Activated naive CD4-positive, alpha-beta T cell treated with anti-CD3 and anti-CD28 coated beads, Interleukin-2, amount 50 U/mL, for 16 hours (primary cell): ENCODE measurements around the gene RPL36AL.
A peak's percentile ranks its signal among the peaks of the same experiment; 100 is the strongest.
"Not testable (repeated sequence)": the region's sequence is repeated elsewhere in the genome, so short reads cannot be mapped to it uniquely, and the experiment has no call there.

Experiments
- DNase-seq: peaks from one replicate; pipeline ENCODE4 v3.0.0-alpha.2; 2020

RPL36AL gene

DNA sequence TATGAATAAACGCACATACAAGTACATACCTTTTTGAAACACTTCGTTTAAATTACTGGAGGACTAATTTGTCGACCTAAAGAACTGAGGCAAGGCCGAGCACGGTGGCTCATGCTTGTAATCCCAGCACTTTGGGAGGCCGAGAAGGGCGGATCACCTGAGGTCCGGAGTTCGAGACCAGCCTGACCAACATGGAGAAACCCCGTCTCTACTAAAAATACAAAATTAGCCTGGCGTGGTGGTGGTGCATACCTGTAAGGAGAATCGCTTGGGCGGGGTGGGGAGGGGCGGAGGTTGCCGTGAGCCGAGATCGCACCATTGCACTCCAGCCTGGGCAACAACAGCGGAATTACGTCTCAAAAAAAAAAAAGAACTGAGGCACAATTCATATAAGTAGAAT, 1.2 kb downstream of the RPL36AL start:
- DNase-seq, result not testable (repeated sequence)

DNA sequence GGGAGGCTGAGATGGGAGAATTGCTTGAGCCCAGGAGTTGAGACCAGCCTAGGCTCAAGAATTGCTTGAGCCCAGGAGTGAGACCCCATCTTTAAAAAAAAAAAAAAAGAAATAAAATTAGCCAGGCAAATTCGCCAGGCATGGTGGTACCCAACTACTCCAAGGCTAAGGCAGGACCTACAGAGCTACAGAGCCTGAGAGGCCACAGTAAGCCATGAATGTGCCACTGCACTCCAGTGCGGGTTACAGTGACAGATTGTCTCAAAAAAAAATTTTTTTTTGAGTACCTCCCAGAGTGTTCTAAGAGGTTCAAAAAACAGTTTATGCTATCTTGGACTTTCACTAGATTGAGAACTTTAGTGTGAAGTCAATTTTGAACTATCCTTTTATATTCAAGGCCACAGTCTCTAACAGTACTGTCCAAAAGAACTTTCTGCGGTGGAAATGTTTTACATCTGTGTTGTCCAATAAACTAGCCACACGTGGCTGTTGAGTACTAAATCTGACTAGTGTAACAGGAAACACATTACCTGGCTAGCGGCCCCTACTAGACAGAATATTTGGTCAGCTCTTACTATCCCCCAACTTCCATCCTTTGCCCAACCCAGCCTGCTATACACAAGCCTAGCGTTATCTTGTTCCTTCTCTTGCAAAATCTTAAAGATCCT, 2.4 kb downstream of the RPL36AL start:
- no peak for DNase-seq

DNA sequence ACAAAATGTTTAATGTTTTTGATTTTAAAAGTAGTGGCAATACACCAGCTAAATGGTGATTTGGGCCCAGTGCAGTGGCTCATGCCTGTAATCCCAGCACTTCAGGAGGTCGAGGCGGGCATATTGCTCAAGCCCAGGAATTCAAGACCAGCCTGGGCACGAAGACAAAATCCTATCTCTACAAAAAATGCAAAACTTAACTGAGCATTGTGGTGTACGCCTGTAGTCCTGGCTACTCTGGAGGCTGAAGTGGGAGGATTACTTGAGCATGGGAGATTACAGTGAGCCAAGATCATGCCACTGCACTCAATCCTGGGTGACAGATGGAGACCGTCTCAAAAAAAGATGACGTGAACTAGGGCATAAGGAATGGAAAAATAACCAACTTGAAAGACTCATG, 4.7 kb downstream of the RPL36AL start:
- no peak for DNase-seq

DNA sequence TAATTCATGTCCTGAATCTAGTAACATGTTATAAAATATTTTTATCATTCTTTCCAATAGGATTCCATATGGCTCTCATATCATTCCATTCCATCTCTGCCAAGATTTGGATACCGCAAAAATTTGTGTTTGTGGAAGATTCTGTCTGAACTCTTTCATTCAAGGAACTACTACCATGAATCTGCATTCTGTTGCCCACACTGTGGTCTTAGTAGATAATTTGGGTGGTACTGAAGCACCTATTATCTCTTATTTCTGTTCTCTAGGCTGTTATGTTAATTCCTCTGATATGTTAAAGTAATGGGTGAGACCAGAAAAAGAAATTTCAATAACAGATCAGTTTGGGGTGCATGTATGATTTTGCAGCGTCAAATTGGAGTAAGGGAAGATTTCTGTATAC, 6.2 kb downstream of the RPL36AL start:
- DNase-seq, result no peak

DNA sequence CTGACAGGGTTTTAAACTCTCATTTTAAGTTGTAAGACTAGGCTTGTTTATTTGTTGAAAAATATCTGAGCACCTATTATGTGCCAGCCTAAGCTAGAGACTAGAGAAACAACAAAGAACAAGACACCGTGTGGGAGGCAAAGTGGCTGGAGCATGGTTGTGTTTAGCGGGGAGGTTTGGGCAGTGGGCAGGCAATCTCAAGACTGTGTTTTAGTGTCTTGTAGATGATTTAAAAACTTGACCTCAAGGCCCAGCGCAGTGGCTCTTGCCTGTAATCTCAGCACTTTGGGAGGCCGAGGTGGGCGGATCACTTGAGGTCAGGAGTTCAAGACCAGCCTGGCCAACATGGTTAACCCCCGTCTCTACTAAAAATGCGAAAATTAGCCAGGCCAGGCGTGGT, 7.8 kb downstream of the RPL36AL start:
- no peak for DNase-seq

DNA sequence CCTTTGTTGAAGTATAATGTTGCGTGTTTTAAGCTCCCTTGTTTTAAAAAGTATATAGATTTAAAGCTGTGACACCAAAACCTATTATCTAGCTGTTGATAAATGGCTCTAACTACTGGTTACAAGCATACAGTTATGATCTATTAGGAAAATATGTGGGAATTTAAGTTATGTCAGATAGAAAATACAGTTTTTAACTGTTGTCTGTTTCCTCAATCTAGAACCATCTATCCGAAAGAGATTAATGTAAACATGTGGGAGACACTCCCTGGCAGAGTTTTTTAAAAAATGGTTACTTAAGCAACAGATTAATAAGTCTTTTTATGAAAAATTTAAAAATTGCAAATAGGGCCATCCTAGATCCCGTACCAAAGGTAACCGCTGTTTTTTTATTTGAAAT, 8.2 kb downstream of the RPL36AL start:
- DNase-seq, result no peak

DNA sequence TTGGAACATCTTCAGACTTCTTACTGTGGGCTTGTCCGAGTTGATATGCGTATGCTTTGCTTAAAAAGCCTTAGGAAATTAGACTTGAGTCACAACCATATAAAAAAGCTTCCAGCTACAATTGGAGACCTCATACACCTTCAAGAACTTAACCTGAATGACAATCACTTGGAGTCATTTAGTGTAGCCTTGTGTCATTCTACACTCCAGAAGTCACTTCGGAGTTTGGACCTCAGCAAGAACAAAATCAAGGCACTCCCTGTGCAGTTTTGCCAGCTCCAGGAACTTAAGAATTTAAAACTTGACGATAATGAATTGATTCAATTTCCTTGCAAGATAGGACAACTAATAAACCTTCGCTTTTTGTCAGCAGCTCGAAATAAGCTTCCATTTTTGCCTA, 12.8 kb downstream of the RPL36AL start:
- DNase-seq, result no peak

DNA sequence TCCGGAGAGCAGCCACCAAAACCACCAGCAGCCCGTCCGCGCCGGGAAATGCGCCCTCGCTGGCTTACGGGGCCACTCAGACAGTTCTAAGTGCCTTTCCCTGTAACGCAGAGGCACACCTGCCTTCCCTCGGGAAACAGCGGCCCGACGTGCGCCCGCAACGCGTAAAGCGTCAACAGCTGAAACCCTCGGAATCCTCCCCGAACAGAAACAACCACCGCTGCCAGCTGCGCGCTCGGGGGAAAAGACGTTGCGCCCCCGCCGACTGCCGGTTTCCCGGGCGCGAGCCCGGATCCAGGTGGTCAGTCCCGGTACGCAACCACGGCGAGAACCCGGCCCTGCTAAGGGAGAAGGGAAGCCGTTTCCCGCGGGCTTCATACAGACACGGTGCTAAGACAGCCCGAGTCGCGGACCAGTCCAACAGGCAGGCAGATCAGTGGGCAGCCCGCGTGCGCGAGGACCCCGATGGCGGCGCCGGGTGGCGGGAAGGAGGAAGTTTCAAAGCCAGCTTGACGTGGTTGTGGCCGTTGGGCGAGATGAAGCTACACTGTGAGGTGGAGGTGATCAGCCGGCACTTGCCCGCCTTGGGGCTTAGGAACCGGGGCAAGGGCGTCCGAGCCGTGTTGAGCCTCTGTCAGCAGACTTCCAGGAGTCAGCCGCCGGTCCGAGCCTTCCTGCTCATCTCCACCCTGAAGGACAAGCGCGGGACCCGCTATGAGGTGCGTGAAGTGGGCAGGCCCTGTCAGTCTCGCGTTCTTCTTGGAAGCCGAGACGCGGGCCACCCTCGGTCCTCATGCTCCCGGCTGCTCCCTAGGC, 21.7 kb downstream of the RPL36AL start, which contains the start of gene LRR1:
LRR1 (plus strand) TSS at position 456 of the 816 bp plus-strand sequence; CDS start at position 537, 81 bp downstream.
- peak; percentile 89 for DNase-seq

DNA sequence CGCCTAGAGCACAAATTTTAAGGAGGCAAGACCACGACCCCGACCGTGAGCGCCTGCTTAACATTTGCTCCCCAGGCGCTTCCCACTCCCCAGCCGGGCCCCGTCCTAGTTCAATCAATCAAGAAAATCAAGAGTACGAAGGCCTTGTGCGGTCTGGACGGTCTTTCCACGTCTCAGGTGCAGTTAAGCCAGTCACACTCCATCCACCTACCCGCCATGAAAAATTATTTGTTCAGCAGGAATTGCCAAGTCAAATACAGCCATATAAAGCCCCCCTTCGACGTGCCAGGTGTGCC, 22.3 kb downstream of the RPL36AL start:
- DNase-seq, result no peak

DNA sequence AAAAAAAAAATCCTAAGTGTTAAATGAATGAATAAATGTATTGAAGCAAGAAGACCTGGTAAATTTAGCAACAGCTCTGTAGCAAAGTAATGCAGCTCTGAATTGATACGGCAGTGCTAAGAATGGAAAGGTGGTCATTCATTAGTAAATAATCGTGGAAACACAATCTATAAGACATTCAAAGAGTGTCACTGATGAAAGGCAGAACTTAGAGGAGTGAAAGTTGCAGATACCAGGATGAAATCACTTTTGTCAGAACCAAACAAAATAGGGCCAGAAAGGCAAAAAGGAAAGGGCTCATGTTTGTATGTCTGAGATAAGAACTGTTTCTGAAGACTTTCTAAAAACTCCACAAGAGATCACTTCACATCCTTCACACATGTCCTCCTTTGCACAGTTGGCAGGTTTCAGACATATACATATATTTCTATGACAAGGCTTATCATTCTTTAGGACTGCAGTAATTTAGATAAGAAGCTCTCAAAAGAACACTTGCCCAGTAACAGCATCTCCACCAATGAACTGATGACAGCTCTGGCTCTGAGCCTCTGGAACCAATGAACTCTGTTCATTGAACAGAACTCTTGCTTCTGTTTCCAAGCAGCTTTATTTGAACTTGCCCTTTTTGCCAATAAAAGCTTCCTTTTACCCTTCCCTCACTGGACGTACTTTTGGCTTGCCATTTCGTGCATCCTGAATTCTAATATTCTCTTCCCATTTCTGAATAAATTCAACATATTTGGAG, 25.9 kb downstream of the RPL36AL start:
- no peak for DNase-seq

DNA sequence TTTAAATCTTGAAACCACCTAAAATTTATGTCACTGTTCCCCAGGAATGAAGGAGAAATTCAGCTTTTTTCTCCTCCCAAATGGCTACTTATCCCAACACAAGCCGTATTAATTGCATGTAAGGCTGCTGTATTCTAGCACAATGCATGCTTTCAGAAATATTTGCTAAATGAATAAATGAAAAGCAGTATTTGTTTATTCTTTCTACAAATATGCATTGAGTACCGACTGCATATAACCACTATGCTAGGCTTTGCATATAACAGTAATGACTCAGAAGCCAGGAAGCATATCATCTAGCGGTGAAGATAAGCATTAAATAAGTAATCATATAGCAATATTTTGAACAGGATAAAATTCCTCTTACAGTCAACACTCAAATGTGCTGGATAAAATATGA, 27.4 kb downstream of the RPL36AL start:
- no peak for DNase-seq

DNA sequence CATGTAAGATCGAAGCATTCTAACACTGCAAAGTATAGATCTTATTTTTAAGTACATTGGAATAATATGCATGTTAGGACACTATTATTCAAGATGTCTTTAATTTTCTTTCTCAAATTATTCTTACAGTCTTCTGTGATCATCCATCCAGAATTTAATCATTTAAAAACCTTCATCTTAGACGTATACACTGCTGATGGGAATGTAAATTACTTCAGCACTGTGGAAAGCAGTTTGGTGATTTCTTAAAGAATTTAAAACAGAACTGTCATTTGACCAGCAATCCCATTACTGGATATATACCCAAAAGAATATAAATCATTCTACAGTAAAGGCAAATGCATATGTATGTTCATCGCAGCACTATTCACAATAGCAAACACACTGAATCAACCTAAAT, 31.0 kb downstream of the RPL36AL start:
- no peak for DNase-seq

DNA sequence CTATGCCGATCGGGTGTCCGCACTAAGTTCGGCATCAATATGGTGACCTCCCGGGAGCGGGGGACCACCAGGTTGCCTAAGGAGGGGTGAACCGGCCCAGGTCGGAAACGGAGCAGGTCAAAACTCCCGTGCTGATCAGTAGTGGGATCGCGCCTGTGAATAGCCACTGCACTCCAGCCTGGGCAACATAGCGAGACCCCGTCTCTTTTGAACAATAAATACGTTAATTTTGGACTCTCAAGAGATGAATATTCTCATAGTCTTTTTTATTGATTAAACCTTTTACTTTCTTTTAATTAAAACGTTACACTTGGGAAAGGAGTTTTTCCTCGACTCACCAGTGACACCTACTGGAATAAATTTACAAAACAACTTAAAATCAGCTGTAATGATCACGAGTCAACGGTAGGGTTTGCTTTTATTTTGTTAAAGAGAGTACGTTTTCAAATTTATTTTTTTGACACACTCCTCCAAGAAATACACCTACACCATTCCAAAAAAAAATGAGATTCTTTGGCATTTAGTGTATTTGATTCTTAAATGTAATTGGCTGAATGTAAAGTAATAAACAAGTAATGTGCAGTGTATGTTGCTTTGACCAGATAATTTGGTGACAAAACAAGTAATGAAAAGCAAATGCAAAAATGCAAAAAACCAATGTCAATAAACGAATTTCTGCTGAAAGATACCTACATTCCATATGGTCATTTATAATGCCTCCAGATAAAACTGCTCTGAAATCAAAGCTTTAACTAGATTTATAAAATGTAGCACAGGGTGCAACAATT, 33.6 kb downstream of the RPL36AL start:
- DNase-seq, result peak; percentile 73

DNA sequence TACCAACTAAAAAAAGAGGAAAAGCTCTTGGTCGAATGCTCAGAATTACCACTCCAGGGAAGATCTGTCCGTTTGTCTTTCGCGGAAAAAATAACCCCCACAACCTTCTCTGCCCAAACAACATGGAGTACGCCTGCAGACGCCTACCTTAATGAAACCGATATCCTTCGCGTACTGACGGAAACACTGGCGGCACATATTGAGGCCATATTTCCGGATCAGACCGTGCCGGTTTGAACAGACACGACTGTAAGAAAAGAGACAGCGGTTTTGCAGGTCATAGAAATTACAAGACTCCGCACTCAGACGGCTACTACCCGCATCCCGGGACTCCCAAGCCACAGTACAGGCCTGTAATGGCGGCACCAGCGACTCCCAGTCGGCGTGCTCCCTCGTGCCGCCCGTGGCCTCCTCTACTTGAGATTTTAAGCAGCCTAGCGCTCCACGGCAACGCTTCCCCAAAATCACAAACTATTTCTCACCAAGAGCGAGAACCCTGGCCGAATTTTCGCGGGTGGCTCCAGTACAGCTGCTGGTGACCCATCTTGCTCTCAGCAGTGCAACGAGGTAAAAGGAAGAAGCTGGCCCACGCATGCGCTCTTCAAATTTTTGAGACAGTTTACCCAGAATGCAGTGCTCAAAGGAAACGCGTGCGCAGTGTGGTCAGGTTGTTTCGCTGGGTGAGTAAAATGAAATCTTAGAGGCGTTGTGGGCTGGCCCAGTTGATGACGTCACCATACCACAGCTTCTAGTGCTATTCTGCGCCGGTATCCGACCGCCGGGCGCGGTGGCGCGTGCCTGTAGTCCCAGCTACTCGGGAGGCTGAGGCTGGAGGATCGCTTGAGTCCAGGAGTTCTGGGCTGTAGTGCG, 34.4 kb downstream of the RPL36AL start, which contains the start of gene RPS29:
RPS29 (minus strand) TSS at position 578 of the 870 bp plus-strand sequence; CDS start at position 544, 34 bp downstream.
- peak; percentile 95 for DNase-seq

DNA sequence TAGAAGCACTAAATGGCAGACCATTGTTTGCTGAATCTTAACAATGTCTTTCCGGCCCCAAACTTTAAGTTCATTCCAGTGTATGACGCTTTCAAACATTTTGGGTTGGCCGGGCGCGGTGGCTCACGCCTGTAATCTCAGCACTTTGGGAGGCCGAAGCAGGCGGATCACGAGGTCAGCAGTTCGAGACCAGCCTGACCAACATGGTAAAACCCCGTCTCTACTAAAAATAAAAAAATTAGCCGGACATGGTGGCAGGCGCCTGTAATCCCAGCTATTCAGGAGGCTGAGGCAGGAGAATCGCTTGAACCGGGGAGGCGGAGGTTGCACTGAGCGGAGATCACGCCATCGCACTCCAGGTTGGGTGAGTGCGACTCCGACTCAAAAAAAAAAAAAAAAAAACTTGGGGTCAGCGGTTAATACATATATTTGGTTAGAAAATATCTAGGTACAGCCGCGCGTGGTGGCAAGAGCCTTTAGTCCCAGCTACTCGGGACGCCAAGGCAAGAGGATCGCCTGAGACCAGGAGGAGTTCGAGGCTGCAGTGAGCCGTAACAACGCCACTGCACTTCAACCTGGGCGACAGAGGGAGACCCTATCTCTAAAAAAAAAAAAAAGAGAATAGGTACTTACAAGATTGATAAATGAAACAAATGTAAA, 35.3 kb downstream of the RPL36AL start:
- peak; percentile 35 for DNase-seq

DNA sequence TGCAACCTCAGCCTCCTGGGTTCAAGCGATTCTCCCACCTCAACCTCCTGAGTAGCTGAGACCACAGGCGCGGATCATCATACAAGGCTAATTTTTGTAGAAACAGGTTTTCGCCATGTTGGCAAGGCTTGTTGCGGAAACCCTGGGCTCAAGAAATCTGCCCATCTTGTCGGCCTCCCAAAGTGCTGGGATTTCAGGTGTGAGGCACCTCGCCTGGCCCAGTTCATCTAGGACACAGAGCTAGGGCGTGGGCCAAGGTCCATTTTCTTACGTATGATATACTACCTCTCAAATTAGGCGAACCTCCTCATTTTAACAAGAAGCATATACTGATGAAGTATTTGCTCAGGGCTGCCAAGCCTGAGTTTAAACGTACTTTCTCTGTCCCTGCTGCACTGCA, 36.4 kb downstream of the RPL36AL start:
- DNase-seq, result peak; percentile 12

DNA sequence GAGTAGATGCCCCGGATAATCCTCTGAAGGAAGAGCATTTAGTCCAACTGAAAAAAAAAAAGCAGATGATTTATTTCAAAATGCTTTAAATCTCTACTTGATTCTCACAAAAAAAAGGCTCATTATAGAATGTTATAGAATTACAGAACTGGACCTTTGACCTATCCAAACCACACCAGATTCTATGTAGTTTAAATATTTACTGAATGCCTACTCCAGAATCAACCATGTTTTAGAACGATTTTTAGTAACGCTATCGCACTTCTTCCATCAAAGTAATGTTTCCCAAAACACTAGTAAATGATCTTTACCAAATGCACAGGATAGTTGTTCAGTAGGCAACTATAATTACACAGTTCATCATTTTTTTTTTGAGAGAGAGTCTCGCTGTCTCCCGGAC, 36.8 kb downstream of the RPL36AL start:
- DNase-seq, result no peak

DNA sequence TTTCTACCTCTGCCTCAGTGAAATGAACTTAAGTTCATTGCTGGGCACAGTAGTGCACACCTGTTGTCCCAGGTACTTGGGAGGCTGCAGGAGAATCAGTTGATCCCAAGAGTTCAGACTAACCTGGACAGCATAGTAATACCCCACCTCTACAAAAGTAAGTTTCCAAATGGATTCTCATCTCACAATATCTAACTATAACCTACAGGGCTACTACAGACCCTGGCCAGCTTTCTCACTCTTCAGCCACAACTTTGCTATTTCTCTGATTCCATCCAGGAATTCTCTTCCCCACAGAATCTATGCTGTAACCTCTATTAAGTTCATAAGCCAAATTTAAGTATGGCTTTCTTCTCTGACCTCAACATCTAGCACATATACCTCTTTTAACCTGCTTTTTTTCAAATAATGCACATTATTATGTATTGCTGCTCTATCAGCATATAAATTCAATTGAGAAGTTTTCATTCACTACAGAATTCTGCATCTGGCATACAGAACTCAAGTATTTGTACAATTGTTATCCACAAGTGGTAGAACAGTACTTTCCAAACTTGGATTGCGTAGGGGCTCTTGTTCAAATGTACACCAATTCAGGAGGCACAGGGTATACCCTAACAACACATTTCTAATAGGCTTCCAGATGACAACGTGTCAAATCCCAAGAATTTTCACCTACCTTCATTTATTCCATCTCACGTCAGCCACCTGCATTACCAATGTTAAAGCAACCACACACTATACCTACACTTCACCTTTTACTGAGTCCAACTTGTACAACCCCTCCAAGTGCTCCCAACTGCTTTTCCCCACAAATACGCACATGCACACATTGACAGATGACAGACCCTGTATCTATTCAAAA, 38.1 kb downstream of the RPL36AL start:
- DNase-seq, result no peak

DNA sequence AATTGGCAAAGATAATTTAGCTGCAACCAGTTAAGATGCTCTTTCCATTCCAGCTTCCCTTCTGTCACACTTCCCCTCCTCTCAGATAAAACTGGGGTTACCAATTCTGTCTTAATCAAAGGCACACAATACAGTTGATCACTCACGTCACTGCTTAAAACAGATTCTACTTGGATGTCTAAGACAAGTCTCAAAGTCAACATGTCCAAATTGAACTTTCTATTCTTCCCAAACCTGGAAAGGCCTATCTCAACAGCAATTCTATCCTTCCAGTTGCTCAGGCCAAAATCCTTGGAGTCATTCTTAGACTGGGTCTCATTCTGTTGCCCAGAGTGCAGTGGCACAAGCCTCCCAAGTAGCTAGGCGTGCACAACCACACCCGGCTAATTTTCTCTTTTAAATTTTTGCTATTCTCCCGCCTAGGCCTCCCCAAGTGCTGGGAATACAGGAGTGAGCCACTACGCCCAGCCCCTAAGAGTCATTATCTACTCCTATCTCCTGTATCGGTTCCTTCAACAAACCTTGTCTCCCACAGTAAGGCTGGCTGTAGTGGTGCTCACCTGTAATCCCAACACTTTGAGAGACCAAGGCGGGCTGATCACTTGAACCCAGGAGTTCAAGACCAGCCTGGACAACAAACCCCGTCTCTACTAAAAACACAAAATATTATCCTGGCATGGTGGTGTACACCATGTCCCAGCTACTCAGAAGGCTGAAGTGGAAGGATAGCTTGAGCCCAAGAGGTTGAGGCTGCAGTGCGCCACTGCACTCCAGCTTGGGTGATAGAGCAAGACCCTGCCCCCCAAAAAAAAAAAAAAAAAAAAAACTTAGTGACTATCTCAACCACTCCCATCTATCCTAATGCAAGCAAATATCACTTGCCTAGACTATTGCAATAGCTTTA, 39.0 kb downstream of the RPL36AL start:
- no peak for DNase-seq
